Ramos (cell line): ENCODE data around the gene NDUFB2.
"Not testable (repeated sequence)": the region's sequence is repeated elsewhere in the genome, so short reads cannot be mapped to it uniquely, and the experiment has no call there.

Experiments
- in situ Hi-C: fragments of 300-500 bp; cut with MboI; formaldehyde crosslinking; loops from one replicate; pipeline ENCODE4 v1.14.3; 2022; ENCODE audit warnings: low sequenced_read_pairs; ENCODE audit not compliant: unreplicated experiment

The NDUFB2 gene

GRCh38 chr7:140671966-140672365 is 24.5 kb upstream of the NDUFB2 start:
- in situ Hi-C loops, result no loop called here

- in situ Hi-C loops, result no loop called here
These were observed 24.0 kb upstream of the NDUFB2 start, which contains the start of gene ADCK2 for GRCh38 chr7:140672382-140673062. Gene ADCK2, plus strand, starts transcription at chr7:140672945. Its CDS starts 386 bp downstream, at chr7:140673331.

- in situ Hi-C loops, result no loop called here
These were observed 23.3 kb upstream of the NDUFB2 start for GRCh38 chr7:140673063-140673773.

GRCh38 chr7:140673774-140674155 is 22.7 kb upstream of the NDUFB2 start:
- in situ Hi-C loops, result no loop called here

- in situ Hi-C loops, result no loop called here
These were observed 22.1 kb upstream of the NDUFB2 start for GRCh38 chr7:140674356-140674800.

GRCh38 chr7:140674899-140675701 is 21.4 kb upstream of the NDUFB2 start:
- in situ Hi-C loops, result no loop called here

- in situ Hi-C loops, result no loop called here
These were observed 20.8 kb upstream of the NDUFB2 start for GRCh38 chr7:140675726-140676125.

- in situ Hi-C loops, result no loop called here
These were observed 20.2 kb upstream of the NDUFB2 start for GRCh38 chr7:140676306-140676705.

GRCh38 chr7:140676956-140677355 is 19.6 kb upstream of the NDUFB2 start:
- in situ Hi-C loops, result not testable (repeated sequence)

GRCh38 chr7:140677496-140677895 is 19.0 kb upstream of the NDUFB2 start:
- in situ Hi-C loops, result no loop called here

GRCh38 chr7:140678081-140678815 is 18.3 kb upstream of the NDUFB2 start:
- in situ Hi-C loops, result no loop called here

GRCh38 chr7:140678816-140679130 is 17.7 kb upstream of the NDUFB2 start:
- in situ Hi-C loops, result no loop called here

GRCh38 chr7:140679186-140679585 is 17.3 kb upstream of the NDUFB2 start:
- in situ Hi-C loops, result no loop called here

- in situ Hi-C loops, result no loop called here
These were observed 15.6 kb upstream of the NDUFB2 start for GRCh38 chr7:140680886-140681285.

GRCh38 chr7:140681766-140682165 is 14.7 kb upstream of the NDUFB2 start:
- in situ Hi-C loops, result no loop called here

- in situ Hi-C loops, result no loop called here
These were observed 12.9 kb upstream of the NDUFB2 start for GRCh38 chr7:140683657-140684056.

GRCh38 chr7:140684066-140684950 is 12.2 kb upstream of the NDUFB2 start:
- in situ Hi-C loops, result no loop called here

GRCh38 chr7:140685407-140686087 is 11.0 kb upstream of the NDUFB2 start:
- in situ Hi-C loops, result no loop called here

- in situ Hi-C loops, result no loop called here
These were observed 9.6 kb upstream of the NDUFB2 start for GRCh38 chr7:140686921-140687320.
